Activated T-cell treated with anti-CD3 and anti-CD28 coated beads, Interleukin-2, amount 50 U/mL, for 1 hour (primary cell): Measurements from ENCODE around the gene ROBO1.
"Not testable (repeated sequence)": the region's sequence is repeated elsewhere in the genome, so short reads cannot be mapped to it uniquely, and the experiment has no call there.

Experiments used
- DNase-seq: peaks from one replicate; pipeline ENCODE4 v3.0.0-alpha.2; 2020

The ROBO1 gene

DNA sequence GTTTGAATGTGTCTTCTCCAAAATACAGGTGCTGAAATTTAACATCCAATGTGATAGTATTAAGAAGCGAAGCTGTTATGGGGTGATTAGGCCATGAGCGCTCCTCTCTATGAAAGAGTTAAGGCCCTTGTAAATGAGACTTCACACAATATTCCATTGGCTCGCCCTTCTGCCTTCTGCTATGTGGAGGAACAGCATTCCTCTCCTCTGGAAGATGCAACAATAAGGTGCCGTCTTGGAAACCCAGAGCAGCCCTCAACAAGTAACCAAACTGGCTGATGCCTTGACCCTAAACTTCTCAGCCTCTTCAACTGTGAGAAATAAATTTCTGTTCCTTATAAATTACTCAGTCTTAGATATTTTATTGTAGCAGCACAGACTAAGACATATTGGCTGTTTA is 874.6 kb downstream of the ROBO1 start:
- no peak for DNase-seq

GRCh38 chr3:78889348-78889747 is 878.5 kb downstream of the ROBO1 start:
- no peak for DNase-seq

- no peak for DNase-seq
These were observed 879.2 kb downstream of the ROBO1 start for GRCh38 chr3:78888635-78889034.

GRCh38 chr3:78887547-78888011 is 880.2 kb downstream of the ROBO1 start:
- no peak for DNase-seq

- no peak for DNase-seq
These were observed 880.8 kb downstream of the ROBO1 start for GRCh38 chr3:78887029-78887428.

- DNase-seq, result not testable (repeated sequence)
These were observed 883.2 kb downstream of the ROBO1 start for GRCh38 chr3:78884567-78884966.

- no peak for DNase-seq
These were observed 885.5 kb downstream of the ROBO1 start for GRCh38 chr3:78882251-78882650.

DNA sequence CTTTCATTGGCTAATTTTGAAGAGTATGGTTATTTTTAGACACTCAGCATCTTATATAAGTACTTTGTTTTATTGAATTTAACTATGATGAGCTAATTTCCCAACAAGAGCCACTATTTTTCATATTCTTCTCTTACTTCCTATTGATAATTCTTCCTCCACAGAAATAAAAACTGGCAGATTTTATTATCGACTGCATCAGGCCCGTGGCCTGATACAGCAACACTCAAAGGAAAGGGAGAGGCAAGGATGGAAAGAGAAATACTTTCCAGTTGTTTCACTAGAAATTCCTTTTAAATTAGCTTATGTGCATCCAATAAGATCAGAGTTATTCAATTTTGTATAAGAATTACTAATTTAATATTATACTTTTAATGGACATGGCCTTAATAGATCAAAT is 886.3 kb downstream of the ROBO1 start:
- DNase-seq, result no peak

GRCh38 chr3:78880603-78881461 is 887.0 kb downstream of the ROBO1 start:
- no peak for DNase-seq

GRCh38 chr3:78879295-78879860 is 888.4 kb downstream of the ROBO1 start:
- no peak for DNase-seq

DNA sequence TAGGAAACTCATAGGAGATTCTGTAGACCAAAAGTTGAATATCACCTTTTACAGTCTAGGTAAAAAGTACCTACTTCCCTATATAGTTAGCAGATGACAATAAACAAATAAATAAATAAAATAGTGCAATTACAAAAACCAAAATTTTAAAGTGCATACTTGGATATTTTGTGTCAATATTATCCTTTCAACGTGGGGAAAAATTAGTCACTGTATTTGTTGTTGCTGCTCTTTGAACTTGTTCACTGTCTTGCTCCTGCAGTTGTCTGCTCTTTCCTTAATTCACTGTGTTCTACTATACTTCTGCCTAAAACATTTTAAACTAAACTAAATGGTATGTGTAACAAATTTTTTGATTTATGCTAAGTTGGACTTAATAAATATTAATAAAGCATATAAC is 889.0 kb downstream of the ROBO1 start:
- DNase-seq, result no peak

GRCh38 chr3:78878011-78878410 is 889.8 kb downstream of the ROBO1 start:
- DNase-seq, result no peak

DNA sequence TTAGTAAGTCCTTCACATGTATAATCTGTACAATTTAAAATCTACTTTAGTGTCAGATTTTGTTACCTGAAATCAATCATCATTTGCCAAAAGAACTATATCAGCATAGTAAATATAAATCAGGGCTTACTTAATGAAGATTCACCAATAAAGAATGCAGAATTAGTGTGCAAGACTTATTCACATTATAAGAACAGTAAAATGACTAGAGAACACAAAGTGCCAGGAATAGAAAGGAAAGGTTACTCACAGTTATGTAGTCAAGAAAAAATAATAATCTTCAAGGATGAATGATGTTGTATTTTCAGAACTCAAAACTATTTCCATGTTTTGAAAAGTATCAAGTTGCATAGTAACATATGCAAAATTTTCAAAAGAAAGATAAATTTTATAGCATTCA is 891.9 kb downstream of the ROBO1 start:
- DNase-seq, result no peak

GRCh38 chr3:78875436-78875835 is 892.4 kb downstream of the ROBO1 start:
- no peak for DNase-seq

GRCh38 chr3:78873641-78874040 is 894.2 kb downstream of the ROBO1 start:
- no peak for DNase-seq

DNA sequence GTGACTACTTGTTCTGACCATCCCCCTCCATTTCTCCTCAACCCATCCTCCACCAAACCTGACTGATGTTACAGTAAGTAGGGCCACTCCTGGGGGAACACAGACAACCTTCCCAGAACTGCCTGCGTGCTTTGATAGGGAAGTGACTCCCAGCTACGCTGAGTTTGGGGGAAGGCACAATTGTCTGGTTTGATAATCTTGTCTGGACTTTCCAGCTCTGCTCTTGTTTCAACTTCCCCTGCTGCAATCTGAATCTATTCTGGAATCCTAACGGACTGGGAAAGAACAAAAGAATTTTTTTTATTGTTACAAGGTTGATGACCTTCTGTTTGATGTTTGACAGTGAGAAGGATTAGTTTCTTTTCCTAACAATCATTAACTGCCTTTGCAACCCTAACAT is 895.6 kb downstream of the ROBO1 start:
- no peak for DNase-seq

DNA sequence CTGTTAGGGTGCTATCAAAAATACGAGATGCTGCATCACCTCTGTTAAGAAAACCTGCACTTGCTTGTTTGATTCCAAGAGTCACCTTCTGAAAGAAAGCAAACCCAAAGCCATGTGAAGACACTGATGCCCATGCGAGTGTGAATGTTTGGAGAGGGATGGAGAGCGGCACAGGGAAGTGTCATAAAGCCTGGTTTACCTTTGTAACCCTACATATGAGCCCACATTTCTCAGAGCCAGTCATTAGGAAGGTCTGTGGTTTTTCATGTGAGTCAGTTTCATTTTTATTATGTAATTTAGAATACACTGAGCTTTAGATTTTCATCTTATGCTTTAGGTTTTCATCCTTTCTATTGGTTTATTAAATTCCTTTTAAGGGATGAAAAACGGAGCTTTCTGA is 896.8 kb downstream of the ROBO1 start:
- DNase-seq, result no peak

GRCh38 chr3:78870484-78870883 is 897.3 kb downstream of the ROBO1 start:
- DNase-seq, result no peak

- DNase-seq, result no peak
These were observed 899.2 kb downstream of the ROBO1 start for GRCh38 chr3:78868570-78868969.

GRCh38 chr3:78867409-78868372 is 900.1 kb downstream of the ROBO1 start:
- no peak for DNase-seq

DNA sequence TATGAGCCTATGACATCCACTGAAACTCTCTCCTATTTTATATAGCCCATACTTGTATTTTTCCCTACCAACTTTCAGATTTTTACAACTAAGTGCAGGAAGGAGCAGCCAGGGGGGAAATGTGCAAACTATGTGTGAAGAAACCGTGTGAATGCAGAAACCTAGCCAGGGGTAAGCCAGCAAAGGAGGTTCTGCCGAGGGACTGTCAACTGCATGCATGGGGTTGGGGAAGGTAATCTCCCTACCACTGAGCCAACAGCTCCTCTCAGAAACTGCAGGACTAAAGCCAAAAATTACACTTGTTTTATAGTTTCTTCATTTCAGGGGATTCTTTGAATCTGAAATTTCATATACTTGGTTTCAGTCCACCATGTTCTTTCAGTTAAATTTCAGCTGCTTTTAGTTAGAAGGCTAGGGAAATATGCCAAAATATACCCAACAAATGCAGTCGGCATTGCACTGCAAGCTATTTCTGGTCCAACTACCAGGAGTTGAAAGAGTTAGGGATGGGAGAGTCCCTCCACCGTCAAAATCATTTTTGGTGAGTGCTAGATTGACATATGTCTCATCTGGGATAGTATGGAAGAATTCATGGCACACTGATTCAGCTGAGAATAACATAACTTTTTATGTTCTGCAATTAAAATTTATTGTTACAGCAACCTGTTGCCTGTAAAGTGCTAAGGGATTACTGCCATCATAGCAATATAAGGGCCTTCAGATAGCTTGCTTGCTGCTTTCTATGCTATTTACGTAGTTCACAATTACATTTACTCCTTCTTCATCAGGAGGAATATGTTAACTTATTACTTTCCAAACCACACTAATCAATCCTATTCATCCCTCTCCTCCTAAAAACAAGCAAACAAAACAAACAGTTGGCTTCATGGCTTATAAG is 904.2 kb downstream of the ROBO1 start:
- no peak for DNase-seq

DNA sequence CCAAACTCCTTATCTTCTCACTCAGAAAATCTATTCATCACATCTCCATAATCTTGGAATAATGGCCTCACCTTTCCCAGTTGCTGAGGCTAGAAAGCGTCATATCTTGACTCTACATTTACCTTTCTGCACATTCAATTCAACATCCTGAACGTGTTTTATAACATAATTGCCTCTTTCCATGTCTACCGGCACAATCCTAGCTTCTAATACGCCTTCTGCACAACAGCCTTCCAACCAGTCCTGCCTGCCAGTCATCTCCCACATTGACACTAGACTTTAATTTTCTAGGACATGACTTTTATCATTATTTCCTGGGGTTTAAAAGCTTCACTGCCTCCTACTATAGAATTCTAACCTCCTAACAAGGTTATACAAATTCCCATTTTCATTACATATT is 906.6 kb downstream of the ROBO1 start:
- DNase-seq, result no peak
